Upper lobe of right lung (tissue), 1 donor: ENCODE results near the gene HTT. TPM values are rescaled to one million over a fixed set of nuclear protein-coding genes. Genes with fewer than 3 reads are reported as not detected.

ENCODE experiments used
- ATAC-seq: fragments of 200-7000 bp; cut with Tn5 transposase; one replicate; pipeline ENCODE4 v1.9.1; 2020; ENCODE audit warnings: mild to moderate bottlenecking, moderate library complexity
- DNase-seq: peaks from one replicate; pipeline ENCODE4 v3.0.0-alpha.2; 2020
- H3K27ac ChIP-seq: fragments of 200-600 bp; one replicate; pipeline ENCODE4 v1.8.0; 2022
- H3K27me3 ChIP-seq: fragments of 200-600 bp; one replicate; pipeline ENCODE4 v1.8.0; 2022; ENCODE audit warnings: mild to moderate bottlenecking
- H3K36me3 ChIP-seq: fragments of 200-600 bp; one replicate; pipeline ENCODE4 v1.8.0; 2022
- H3K4me1 ChIP-seq: fragments of 200-600 bp; one replicate; pipeline ENCODE4 v1.8.0; 2022
- H3K4me3 ChIP-seq: fragments of 200-600 bp; one replicate; pipeline ENCODE4 v1.8.0; 2022; ENCODE audit warnings: mild to moderate bottlenecking
- H3K9me3 ChIP-seq: fragments of 200-600 bp; one replicate; pipeline ENCODE4 v1.8.0; 2022
- intact Hi-C: fragments of 100-400 bp; cut with DNase I; formaldehyde crosslinking; loops from one replicate; pipeline ENCODE4 v1.11.0; 2022
- total RNA-seq: library from RNA; stranded (reverse); fragmentation: NEBNext Ultra II Directional; extraction: Animal tissue kit (Norgen Biotek cat#: 25700); gene quantifications from one replicate; pipeline ENCODE4 v1.2.1, GENCODE V29; 2021
- TF ChIP-seq, protein P1 (sequence below): fragments of 200-600 bp; IDR thresholded peaks from one replicate; pipeline ENCODE4 v1.8.0; 2022; ENCODE audit warnings: antibody characterized with exemption
- donor health status: DM: no; HTN: yes; CAD: no; lungs with severe emphysema.

HTT gene
- total RNA-seq, 1 donor from 2014 or later: 73.6 TPM

DNA sequence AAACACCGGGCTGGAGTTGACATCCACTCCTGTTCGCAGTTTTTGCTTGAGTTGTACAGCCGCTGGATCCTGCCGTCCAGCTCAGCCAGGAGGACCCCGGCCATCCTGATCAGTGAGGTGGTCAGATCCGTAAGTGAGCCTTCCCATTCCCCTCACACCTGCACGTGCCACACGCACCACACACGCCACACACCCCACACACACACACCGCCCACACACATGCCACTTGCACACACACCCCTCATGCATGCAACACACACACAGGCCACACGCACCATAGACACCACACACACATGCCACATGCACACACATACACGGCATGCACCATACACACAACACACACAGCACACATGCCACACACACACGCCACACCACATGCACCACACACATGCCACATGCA lies 154.4 kb downstream of the HTT start:
- Histone ChIP-seq H3K4me1 (peaks cover 17% of the 10 kb centered on the region), H3K9me3 (no peaks in the 10 kb centered on the region), H3K36me3 (peaks cover 75% of the 10 kb centered on the region), H3K27me3 (no peaks in the 10 kb centered on the region), H3K4me3 (no peak overlapping the region), H3K27ac (no peak overlapping the region)
- intact Hi-C loops: no loop called here
- TF ChIP-seq, protein P1, sequence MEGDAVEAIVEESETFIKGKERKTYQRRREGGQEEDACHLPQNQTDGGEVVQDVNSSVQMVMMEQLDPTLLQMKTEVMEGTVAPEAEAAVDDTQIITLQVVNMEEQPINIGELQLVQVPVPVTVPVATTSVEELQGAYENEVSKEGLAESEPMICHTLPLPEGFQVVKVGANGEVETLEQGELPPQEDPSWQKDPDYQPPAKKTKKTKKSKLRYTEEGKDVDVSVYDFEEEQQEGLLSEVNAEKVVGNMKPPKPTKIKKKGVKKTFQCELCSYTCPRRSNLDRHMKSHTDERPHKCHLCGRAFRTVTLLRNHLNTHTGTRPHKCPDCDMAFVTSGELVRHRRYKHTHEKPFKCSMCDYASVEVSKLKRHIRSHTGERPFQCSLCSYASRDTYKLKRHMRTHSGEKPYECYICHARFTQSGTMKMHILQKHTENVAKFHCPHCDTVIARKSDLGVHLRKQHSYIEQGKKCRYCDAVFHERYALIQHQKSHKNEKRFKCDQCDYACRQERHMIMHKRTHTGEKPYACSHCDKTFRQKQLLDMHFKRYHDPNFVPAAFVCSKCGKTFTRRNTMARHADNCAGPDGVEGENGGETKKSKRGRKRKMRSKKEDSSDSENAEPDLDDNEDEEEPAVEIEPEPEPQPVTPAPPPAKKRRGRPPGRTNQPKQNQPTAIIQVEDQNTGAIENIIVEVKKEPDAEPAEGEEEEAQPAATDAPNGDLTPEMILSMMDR: no peak
- ATAC-seq (no peak), DNase-seq (no peak)

DNA sequence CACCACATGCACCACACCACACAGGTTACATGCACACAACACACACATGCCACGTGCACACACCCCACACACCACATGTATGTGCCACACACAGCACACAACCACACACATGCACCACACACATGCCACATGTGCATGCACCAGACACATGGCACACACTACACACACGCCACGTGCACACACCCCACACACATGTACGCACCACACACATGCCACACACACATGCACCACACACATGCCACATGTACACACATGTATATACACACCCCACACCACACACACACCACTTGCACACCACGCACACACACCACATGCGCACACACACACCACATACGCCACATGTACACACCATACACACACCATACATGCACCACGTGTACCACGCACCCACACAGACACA lies 154.8 kb downstream of the HTT start:
- intact Hi-C loops: no loop called here

DNA sequence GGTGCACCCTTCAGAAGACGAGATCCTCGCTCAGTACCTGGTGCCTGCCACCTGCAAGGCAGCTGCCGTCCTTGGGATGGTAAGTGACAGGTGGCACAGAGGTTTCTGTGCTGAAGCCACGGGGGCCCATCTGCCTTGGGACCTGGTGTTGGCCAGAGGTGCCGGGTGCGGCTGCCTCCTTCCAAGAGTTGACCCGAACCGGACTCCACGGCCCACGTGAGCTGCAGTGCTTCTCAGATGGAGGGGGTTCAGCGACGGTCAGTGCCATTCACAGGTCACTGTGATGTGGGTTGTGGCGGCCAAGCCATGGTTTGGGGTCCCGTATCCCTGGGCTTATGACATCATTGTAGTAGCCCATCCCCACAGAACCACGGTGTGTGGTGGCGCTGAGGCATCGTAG lies 155.5 kb downstream of the HTT start:
- H3K36me3 ChIP-seq: peaks cover 73% of the 10 kb centered on the region

More for the DNA sequence above, 154.8 kb downstream of the HTT start:
- H3K27ac ChIP-seq: no peak overlapping the region
- TF ChIP-seq, protein P1: no peak
- no peak overlapping the region for H3K4me3 ChIP-seq
- ATAC-seq (no peak), DNase-seq (no peak)
- peaks cover 15% of the 10 kb centered on the region for H3K4me1 ChIP-seq
- H3K9me3 ChIP-seq: no peaks in the 10 kb centered on the region
- peaks cover 75% of the 10 kb centered on the region for H3K36me3 ChIP-seq
- H3K27me3 ChIP-seq: no peaks in the 10 kb centered on the region

DNA sequence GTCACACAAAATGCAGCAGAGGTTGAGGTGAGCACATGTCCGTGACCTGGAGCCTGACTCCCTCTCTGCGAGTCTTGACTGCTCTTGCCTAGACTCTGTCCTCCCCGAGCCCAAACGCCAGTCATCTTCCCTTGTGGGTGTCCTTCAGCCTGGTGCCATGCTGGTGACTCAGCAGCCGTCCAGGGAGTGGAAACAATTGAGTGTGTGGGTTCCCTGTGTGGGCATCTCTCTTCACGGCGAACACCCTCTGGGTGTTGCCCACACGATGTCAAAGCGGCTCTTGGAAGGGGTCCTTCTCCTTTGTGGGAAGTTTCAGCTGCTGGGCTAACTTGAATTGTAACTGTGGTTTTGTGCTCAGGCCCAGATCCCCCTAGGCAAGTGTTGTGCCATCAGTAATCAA lies 157.0 kb downstream of the HTT start:
- intact Hi-C loops: no loop called here
- TF ChIP-seq, protein P1: no peak
- DNase-seq (no peak), ATAC-seq (no peak)
- Histone ChIP-seq H3K4me1 (peaks cover 1% of the 10 kb centered on the region), H3K9me3 (no peaks in the 10 kb centered on the region), H3K4me3 (no peak overlapping the region), H3K27ac (no peak overlapping the region), H3K36me3 (peaks cover 83% of the 10 kb centered on the region), H3K27me3 (no peaks in the 10 kb centered on the region)

More for the DNA sequence above, 155.5 kb downstream of the HTT start:
- peaks cover 11% of the 10 kb centered on the region for H3K4me1 ChIP-seq
- no peaks in the 10 kb centered on the region for H3K9me3 ChIP-seq
- intact Hi-C loops: no loop called here
- ATAC-seq (no peak), DNase-seq (no peak)
- no peaks in the 10 kb centered on the region for H3K27me3 ChIP-seq
- TF ChIP-seq, protein P1: no peak
- H3K4me3 ChIP-seq: no peak overlapping the region
- no peak overlapping the region for H3K27ac ChIP-seq

DNA sequence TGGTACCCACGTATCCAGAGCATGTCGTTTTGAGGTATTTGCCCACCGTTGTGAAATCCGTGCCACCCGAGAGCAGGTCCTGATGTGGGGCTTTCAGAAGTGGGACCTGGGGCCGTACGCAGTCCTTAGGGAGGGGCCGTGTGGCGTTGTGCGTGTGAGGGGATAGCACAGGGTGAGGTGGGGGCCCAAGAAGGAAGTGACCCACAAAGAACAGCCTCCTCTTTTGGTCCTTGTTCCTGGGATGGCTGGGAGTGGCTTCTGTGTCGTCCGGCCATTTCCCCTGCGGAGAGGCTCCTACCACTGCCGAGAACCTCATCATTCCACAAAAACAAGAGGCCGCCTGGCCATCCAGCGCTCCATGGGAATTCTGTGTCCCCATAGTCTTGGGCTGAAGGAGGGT lies 157.5 kb downstream of the HTT start:
- DNase-seq: no peak
- Histone ChIP-seq H3K27me3 (no peaks in the 10 kb centered on the region), H3K27ac (no peak overlapping the region), H3K4me1 (no peaks in the 10 kb centered on the region), H3K9me3 (no peaks in the 10 kb centered on the region), H3K36me3 (peaks cover 88% of the 10 kb centered on the region), H3K4me3 (no peak overlapping the region)
- TF ChIP-seq, protein P1: no peak
- intact Hi-C loops: no loop called here
- ATAC-seq: no peak

DNA sequence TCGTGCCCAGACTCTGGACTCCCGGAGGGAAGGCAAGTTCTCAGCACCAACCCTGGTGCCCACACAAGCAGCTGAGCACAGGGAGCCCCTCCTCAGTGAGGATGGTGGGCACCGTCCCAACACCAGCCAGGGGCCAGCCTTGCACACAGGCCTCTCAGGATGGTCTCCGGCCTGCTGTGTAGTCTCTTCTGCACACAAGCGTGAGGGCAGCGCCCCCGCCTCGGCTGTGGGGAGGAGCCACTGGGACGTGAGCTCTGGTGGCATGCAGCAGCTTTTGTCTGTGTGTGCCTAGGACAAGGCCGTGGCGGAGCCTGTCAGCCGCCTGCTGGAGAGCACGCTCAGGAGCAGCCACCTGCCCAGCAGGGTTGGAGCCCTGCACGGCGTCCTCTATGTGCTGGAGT lies 158.4 kb downstream of the HTT start:
- no peak overlapping the region for H3K4me3 ChIP-seq
- TF ChIP-seq, protein P1: no peak
- intact Hi-C loops: no loop called here
- no peaks in the 10 kb centered on the region for H3K4me1 ChIP-seq
- no peaks in the 10 kb centered on the region for H3K9me3 ChIP-seq
- peaks cover 96% of the 10 kb centered on the region for H3K36me3 ChIP-seq
- no peak for ATAC-seq
- H3K27ac ChIP-seq: no peak overlapping the region
- no peaks in the 10 kb centered on the region for H3K27me3 ChIP-seq
- no peak for DNase-seq
